Uterus (tissue), 4 donors: ENCODE results near the gene PDLIM5. TPM values are rescaled to one million over a fixed set of nuclear protein-coding genes. Genes with fewer than 3 reads are reported as not detected.

Experiments used
- DNase-seq, 2 donors: peaks; one replicate each; pipeline ENCODE4 v3.0.0-alpha.2; 2019 to 2020
- H3K27ac ChIP-seq, 2 donors: fragments of 200-600 bp; sonication (generic); 1 replicate in 1 of 2; 2 replicates in 1 of 2; pipeline ENCODE4 v1.5.1; 2016 to 2018
- H3K27me3 ChIP-seq, 2 donors: fragments of 200-600 bp; sonication (generic); one replicate each; pipeline ENCODE4 v1.5.1; 2018 to 2019; ENCODE audit warnings: control low read depth in 1 of 2
- H3K36me3 ChIP-seq, 2 donors: fragments of 200-600 bp; sonication (generic); one replicate each; pipeline ENCODE4 v1.5.1; 2019; ENCODE audit warnings: control low read depth in 1 of 2
- H3K4me1 ChIP-seq, 2 donors: fragments of 200-600 bp; sonication (generic); one replicate each; pipeline ENCODE4 v1.5.1; 2018 to 2019; ENCODE audit warnings: control low read depth in 1 of 2
- H3K4me3 ChIP-seq, 2 donors: fragments of 200-600 bp; sonication (generic); 1 replicate in 1 of 2; 2 replicates in 1 of 2; pipeline ENCODE4 v1.5.1; 2018 to 2019; ENCODE audit warnings: mild to moderate bottlenecking in 1 of 2
- H3K9me3 ChIP-seq, 2 donors: fragments of 200-600 bp; sonication (generic); one replicate each; pipeline ENCODE4 v1.5.1; 2019; ENCODE audit warnings: control low read depth in 1 of 2
- POLR2A ChIP-seq, 2 donors: fragments of 450-650 bp; IDR thresholded peaks; one replicate each; pipeline ENCODE4 v1.6.1; 2016; ENCODE audit warnings: antibody characterized with exemption in 2 of 2, mild to moderate bottlenecking in 1 of 2, moderate library complexity in 1 of 2
- intact Hi-C: fragments of 100-400 bp; cut with DNase I; formaldehyde crosslinking; loops from one replicate; pipeline ENCODE4 v1.15.1; 2023; ENCODE audit warnings: low total_unique reads
- total RNA-seq, 4 donors: library from RNA; depleted of rRNA in 3 of 4; stranded (reverse); fragments of >200 nt in 3 of 4; gene quantifications; one replicate each; pipeline versions ENCODE4 v1.1.0 to v1.2.4, GENCODE V29; 2014 to 2023
- TF ChIP-seq, protein P1 (sequence below), 4 experiments: fragments of 200-600 bp in 2 of 4; fragments of 450-650 bp in 2 of 4; sonication (generic) in 2 of 4; IDR thresholded peaks; one replicate each; pipeline ENCODE4 v1.5.1; 2016 to 2019; ENCODE audit warnings: antibody characterized with exemption in 4 of 4, mild to moderate bottlenecking in 2 of 4, moderate library complexity in 1 of 4
- donor health status: DM: yes; HTN: yes; CAD: no.

Gene PDLIM5
- total RNA-seq, 4 donors from 2014 or later = 90.8 to 571 (median 351) TPM

DNA sequence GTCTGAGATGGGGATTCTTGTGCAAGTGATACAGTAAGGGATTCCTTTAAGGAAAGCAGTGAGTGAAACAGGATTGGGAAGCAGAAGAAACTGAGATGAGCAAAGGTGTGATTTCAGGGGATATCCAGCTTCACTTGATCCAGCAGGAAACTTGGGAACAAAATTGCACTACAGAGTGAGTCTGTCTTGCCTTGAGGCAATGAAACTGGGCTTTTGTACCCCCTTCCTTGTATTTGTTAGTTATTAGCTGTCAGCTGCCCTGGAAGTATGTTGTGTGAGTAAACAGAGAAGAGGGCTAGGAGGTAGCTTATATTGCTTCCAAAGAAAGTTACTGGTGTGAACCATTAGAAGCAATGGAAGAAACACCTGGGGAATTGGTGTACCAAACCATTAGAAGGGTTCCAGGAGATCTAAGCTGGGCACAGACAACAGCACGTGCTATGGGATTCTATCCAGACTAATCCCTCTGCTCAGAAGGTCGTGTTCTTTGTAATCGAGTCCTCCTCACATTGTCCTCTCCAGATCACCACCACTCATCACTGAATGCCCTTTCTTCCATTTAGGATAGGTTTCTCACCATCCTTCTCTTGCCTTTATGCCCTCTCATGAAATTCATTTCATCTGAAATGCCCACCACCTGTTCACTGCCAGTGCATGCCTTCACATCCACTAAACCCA, 76.0 kb downstream of the PDLIM5 start:
- DNase-seq = no peak
- Histone ChIP-seq H3K4me3 (no peak overlapping the region), H3K27me3 (no peaks in the 10 kb centered on the region), H3K27ac (peak overlapping the region; percentile 88 to 99), H3K36me3 (no peaks in the 10 kb centered on the region), H3K4me1 (peaks cover 10 to 29% of the 10 kb centered on the region in 2 donors), H3K9me3 (no peaks in the 10 kb centered on the region)
- TF ChIP-seq, protein P1, sequence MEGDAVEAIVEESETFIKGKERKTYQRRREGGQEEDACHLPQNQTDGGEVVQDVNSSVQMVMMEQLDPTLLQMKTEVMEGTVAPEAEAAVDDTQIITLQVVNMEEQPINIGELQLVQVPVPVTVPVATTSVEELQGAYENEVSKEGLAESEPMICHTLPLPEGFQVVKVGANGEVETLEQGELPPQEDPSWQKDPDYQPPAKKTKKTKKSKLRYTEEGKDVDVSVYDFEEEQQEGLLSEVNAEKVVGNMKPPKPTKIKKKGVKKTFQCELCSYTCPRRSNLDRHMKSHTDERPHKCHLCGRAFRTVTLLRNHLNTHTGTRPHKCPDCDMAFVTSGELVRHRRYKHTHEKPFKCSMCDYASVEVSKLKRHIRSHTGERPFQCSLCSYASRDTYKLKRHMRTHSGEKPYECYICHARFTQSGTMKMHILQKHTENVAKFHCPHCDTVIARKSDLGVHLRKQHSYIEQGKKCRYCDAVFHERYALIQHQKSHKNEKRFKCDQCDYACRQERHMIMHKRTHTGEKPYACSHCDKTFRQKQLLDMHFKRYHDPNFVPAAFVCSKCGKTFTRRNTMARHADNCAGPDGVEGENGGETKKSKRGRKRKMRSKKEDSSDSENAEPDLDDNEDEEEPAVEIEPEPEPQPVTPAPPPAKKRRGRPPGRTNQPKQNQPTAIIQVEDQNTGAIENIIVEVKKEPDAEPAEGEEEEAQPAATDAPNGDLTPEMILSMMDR (IDR thresholded peaks at IDR 0.05) = no peak
- TF ChIP-seq POLR2A (IDR thresholded peaks at IDR 0.05) = no peak
- intact Hi-C loops = no loop called here

DNA sequence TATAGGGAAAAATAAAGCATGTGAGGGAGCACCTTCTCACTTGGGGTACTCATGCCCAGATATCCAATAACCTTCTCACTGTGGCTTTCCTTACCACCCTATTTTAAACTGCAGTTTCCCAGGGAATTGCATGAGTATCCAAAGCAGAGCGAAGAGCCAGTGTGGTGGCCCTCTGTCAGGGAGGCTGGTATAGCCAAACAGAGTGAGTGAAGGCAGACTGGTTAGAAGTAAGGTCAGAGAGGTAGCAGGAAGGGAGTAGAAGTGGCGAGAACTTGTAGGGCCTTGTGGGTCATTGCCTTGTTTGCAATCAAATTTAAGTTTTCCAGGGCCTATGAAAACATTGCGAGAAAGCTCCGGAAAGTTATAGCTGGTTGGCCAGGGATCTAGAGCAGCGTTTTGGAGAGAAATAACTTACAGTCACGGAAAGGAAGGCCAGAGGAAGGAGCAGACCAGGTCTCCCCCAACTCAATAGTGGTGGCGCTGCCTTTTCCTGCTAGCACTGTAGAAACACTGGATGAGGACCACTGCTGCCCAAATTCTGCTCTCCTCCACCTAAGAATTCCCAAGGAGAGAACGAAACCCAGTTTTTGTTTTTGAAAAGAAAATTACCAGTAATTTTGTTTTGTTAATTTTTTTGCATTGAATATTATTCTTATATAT, 77.2 kb downstream of the PDLIM5 start:
- H3K4me1 ChIP-seq = peaks cover 5 to 22% of the 10 kb centered on the region in 2 donors
- no peak for TF ChIP-seq POLR2A (IDR thresholded peaks at IDR 0.05)
- TF ChIP-seq, protein P1 (IDR thresholded peaks at IDR 0.05) = no peak
- no peak overlapping the region for H3K4me3 ChIP-seq
- intact Hi-C loops = no loop called here
- no peak for DNase-seq
- H3K27ac ChIP-seq = peak overlapping the region; percentile 88 to 99
- H3K9me3 ChIP-seq = no peaks in the 10 kb centered on the region
- no peaks in the 10 kb centered on the region for H3K27me3 ChIP-seq
- no peaks in the 10 kb centered on the region for H3K36me3 ChIP-seq

DNA sequence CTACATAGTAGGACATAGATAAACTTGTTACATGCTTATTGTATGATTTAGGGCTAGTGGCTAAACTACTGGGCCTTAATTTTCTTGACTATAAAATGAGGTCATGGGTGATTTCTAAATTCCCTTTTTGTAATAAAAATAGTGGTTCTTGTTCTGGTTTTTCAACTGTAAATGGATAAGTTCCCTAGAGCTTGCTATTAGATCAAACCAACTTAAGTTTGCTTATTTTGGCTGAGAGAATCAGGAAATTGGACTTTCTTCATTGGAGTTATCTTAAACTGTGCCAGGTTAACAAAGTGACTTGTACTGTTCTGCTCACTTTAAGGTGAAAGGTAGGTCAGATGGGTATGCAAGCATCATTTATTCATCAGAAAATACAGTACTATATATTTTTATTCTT, 78.3 kb downstream of the PDLIM5 start:
- peaks cover 5 to 24% of the 10 kb centered on the region in 2 donors for H3K4me1 ChIP-seq
- intact Hi-C loops = no loop called here

DNA sequence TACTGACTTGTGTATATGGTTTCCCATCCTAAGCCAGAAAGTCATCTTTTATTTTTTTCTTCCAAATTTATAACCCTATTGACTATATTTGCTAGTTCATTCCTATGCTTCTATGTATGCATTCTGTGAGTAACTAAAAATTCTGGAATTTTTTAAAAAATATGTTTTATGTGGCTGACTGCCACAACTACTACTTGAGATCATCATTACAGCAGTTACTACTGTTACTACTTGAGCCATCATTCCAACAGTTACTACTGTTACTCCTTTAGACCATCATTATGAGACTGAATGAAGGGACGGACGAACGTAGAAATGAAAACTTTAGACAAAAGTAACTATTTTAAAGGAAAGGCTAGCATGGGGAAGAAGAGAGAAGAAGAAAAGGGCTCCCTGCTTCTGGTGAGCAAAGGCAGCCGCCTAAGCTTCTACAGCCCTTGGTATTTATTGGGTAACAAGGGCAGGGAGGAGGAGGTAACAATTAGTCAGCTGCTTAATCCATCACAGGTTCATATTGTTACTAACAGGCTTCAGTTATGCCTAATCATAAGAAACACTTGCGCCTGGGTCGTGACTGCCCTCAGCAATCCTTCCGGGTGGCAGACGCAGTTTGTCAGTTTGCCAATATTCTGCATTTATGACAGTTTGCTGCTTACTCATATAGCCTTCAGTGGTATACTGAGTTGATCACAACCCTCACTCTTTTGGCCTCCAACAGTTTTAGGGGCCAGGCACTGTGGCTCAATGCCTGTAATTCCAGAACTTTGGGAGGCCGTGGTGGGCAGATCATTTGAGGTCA, 80.4 kb downstream of the PDLIM5 start:
- no peak for DNase-seq
- no peaks in the 10 kb centered on the region for H3K9me3 ChIP-seq
- TF ChIP-seq POLR2A (IDR thresholded peaks at IDR 0.05) = no peak
- TF ChIP-seq, protein P1 (IDR thresholded peaks at IDR 0.05) = no peak
- H3K4me3 ChIP-seq = no peak overlapping the region
- intact Hi-C loops = no loop called here
- H3K27ac ChIP-seq = peak overlapping the region; percentile 88 to 99
- H3K27me3 ChIP-seq = no peaks in the 10 kb centered on the region
- peaks cover 0 to 28% of the 10 kb centered on the region in 2 donors for H3K4me1 ChIP-seq
- no peaks in the 10 kb centered on the region for H3K36me3 ChIP-seq

More for the DNA sequence above, 78.3 kb downstream of the PDLIM5 start:
- no peaks in the 10 kb centered on the region for H3K9me3 ChIP-seq
- H3K36me3 ChIP-seq = no peaks in the 10 kb centered on the region
- no peaks in the 10 kb centered on the region for H3K27me3 ChIP-seq
- peak overlapping the region; percentile 88 to 99 for H3K27ac ChIP-seq
- TF ChIP-seq POLR2A (IDR thresholded peaks at IDR 0.05) = no peak
- TF ChIP-seq, protein P1 (IDR thresholded peaks at IDR 0.05) = no peak
- no peak overlapping the region for H3K4me3 ChIP-seq
- DNase-seq = no peak
